ENCODE results near the gene NRXN3. TPM values are rescaled to one million over a fixed set of nuclear protein-coding genes. Genes with fewer than 3 reads are reported as not detected.

Gene NRXN3
- total and polyA plus RNA-seq, 2 donors (not counting 1 experiment from before 2014, with no cell fraction given), result 0.83 to 34.6 TPM

- Histone ChIP-seq H3K4me3 (replicated peaks in 1 of 4; ENCODE audit: control extremely low read depth in 1 of 4, insufficient read depth in 1 of 4, low read depth in 3 of 4, low read length in 4 of 4) (no peak overlapping the region), H3K27ac (ENCODE audit: insufficient read depth, low read length) (no peak overlapping the region), H3K4me2 (ENCODE audit: extremely low read depth, insufficient read depth, low read length) (no peak overlapping the region), H3K27me3 (ENCODE audit: control insufficient read depth, insufficient read depth, low read length) (no peaks in the 10 kb centered on the region), H3K79me2 (ENCODE audit: control insufficient read depth, insufficient read depth, low read length) (no peaks in the 10 kb centered on the region), H3K36me3 (ENCODE audit: control insufficient read depth, insufficient read depth, low read length) (no peaks in the 10 kb centered on the region), H3K9me3 (ENCODE audit: control insufficient read depth, insufficient read depth, low read depth, low read length) (no peaks in the 10 kb centered on the region), H3K4me1 (ENCODE audit: control insufficient read depth, extremely low read depth, insufficient read depth, low read length) (no peaks in the 10 kb centered on the region), H2AFZ (ENCODE audit: low read length) (no peak overlapping the region), H3K9ac (ENCODE audit: insufficient read depth, low read length) (no peak overlapping the region), H4K20me1 (ENCODE audit: control insufficient read depth, extremely low read depth, insufficient read depth, low read length) (no peaks in the 10 kb centered on the region)
- TF ChIP-seq EZH2 (IDR thresholded peaks at IDR 0.05; ENCODE audit: low read length, missing control alignments) (no peak), CTCF (conservative IDR thresholded peaks at IDR 0.05 in 1 of 2, IDR thresholded peaks at IDR 0.05 in 1 of 2; ENCODE audit: low read depth in 1 of 2, low read length in 2 of 2) (no peak)
- DNase-seq (ENCODE audit: low read depth in 2 of 2), result no peak
These were observed 1385.3 kb downstream of the NRXN3 start for GRCh38 chr14:79555429-79555828.

GRCh38 chr14:79557309-79557708 is 1387.1 kb downstream of the NRXN3 start:
- Histone ChIP-seq H3K27ac (ENCODE audit: insufficient read depth, low read length) (no peak overlapping the region), H3K4me2 (ENCODE audit: extremely low read depth, insufficient read depth, low read length) (no peak overlapping the region), H3K79me2 (ENCODE audit: control insufficient read depth, insufficient read depth, low read length) (no peaks in the 10 kb centered on the region), H3K9me3 (ENCODE audit: control insufficient read depth, insufficient read depth, low read depth, low read length) (no peaks in the 10 kb centered on the region), H2AFZ (ENCODE audit: low read length) (no peak overlapping the region), H3K27me3 (ENCODE audit: control insufficient read depth, insufficient read depth, low read length) (no peaks in the 10 kb centered on the region), H3K4me1 (ENCODE audit: control insufficient read depth, extremely low read depth, insufficient read depth, low read length) (no peaks in the 10 kb centered on the region), H3K36me3 (ENCODE audit: control insufficient read depth, insufficient read depth, low read length) (no peaks in the 10 kb centered on the region), H3K9ac (ENCODE audit: insufficient read depth, low read length) (no peak overlapping the region), H4K20me1 (ENCODE audit: control insufficient read depth, extremely low read depth, insufficient read depth, low read length) (no peaks in the 10 kb centered on the region), H3K4me3 (replicated peaks in 1 of 4; ENCODE audit: control extremely low read depth in 1 of 4, insufficient read depth in 1 of 4, low read depth in 3 of 4, low read length in 4 of 4) (no peak overlapping the region)
- DNase-seq (ENCODE audit: low read depth in 2 of 2), result no peak
- no peak for TF ChIP-seq CTCF (conservative IDR thresholded peaks at IDR 0.05 in 1 of 2, IDR thresholded peaks at IDR 0.05 in 1 of 2; ENCODE audit: low read depth in 1 of 2, low read length in 2 of 2)
- TF ChIP-seq EZH2 (IDR thresholded peaks at IDR 0.05; ENCODE audit: low read length, missing control alignments), result no peak

GRCh38 chr14:79562185-79562584 is 1392.0 kb downstream of the NRXN3 start:
- Histone ChIP-seq H2AFZ (ENCODE audit: low read length) (no peak overlapping the region), H3K9ac (ENCODE audit: insufficient read depth, low read length) (no peak overlapping the region), H3K79me2 (ENCODE audit: control insufficient read depth, insufficient read depth, low read length) (no peaks in the 10 kb centered on the region), H3K9me3 (ENCODE audit: control insufficient read depth, insufficient read depth, low read depth, low read length) (no peaks in the 10 kb centered on the region), H3K4me3 (replicated peaks in 1 of 4; ENCODE audit: control extremely low read depth in 1 of 4, insufficient read depth in 1 of 4, low read depth in 3 of 4, low read length in 4 of 4) (no peak overlapping the region), H3K36me3 (ENCODE audit: control insufficient read depth, insufficient read depth, low read length) (no peaks in the 10 kb centered on the region), H3K27me3 (ENCODE audit: control insufficient read depth, insufficient read depth, low read length) (no peaks in the 10 kb centered on the region), H4K20me1 (ENCODE audit: control insufficient read depth, extremely low read depth, insufficient read depth, low read length) (no peaks in the 10 kb centered on the region), H3K27ac (ENCODE audit: insufficient read depth, low read length) (no peak overlapping the region), H3K4me2 (ENCODE audit: extremely low read depth, insufficient read depth, low read length) (no peak overlapping the region), H3K4me1 (ENCODE audit: control insufficient read depth, extremely low read depth, insufficient read depth, low read length) (no peaks in the 10 kb centered on the region)
- TF ChIP-seq CTCF (conservative IDR thresholded peaks at IDR 0.05 in 1 of 2, IDR thresholded peaks at IDR 0.05 in 1 of 2; ENCODE audit: low read depth in 1 of 2, low read length in 2 of 2), result no peak
- TF ChIP-seq EZH2 (IDR thresholded peaks at IDR 0.05; ENCODE audit: low read length, missing control alignments), result no peak
- DNase-seq (ENCODE audit: low read depth in 2 of 2), result no peak

All from fibroblast of lung (primary cell).